WERI-Rb-1 (cell line): Measurements from ENCODE around the gene DCDC1.

Source experiments
- DNase-seq: peaks from one replicate; pipeline ENCODE4 v3.0.0-alpha.2; 2020
- H3K27ac ChIP-seq: fragments of 250-450 bp; sonication (Bioruptor Pico); 2 replicates; pipeline ENCODE4 v1.5.1; 2020; ENCODE audit warnings: mild to moderate bottlenecking, moderate library complexity
- H3K27me3 ChIP-seq: fragments of 250-450 bp; sonication (Bioruptor Pico); 2 replicates; pipeline ENCODE4 v1.5.1; 2021; ENCODE audit warnings: mild to moderate bottlenecking, low read depth, moderate library complexity; ENCODE audit not compliant: insufficient read depth, severe bottlenecking
- H3K36me3 ChIP-seq: fragments of 250-450 bp; sonication (Bioruptor Pico); 2 replicates; pipeline ENCODE4 v1.5.1; 2020; ENCODE audit warnings: mild to moderate bottlenecking, moderate library complexity
- H3K4me3 ChIP-seq: 2 replicates; pipeline ENCODE4 v1.5.1; 2011; ENCODE audit warnings: low read depth, mild to moderate bottlenecking, control low read depth, low read length
- H3K9me3 ChIP-seq: fragments of 250-450 bp; sonication (Bioruptor Pico); 2 replicates; pipeline ENCODE4 v1.5.1; 2021; ENCODE audit warnings: mild to moderate bottlenecking, moderate library complexity; ENCODE audit not compliant: severe bottlenecking
- TF ChIP-seq, protein P1 (sequence below): IDR thresholded peaks from 2 replicates; pipeline ENCODE4 v1.5.1; 2011; ENCODE audit warnings: low read depth, mild to moderate bottlenecking, control low read depth, inconsistent platforms, low read length

The DCDC1 gene

DNA sequence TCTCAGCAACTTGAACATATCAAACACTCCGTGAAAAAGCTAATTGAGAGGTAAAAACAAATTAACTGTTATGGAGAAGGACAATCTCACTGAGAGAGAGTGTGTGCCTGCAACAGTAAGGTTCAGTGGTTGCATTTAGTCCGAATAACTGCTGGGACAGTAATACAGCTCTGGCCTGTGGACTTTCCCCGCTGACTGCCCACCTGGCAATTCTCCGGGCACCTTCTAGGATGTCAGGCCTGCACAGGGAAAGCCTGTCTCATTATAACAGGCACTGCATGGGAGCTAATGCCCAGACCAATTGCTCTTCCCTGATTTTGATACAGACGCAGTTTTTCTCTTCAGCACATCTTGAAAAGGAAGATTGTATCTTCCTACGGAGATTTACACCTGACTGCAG, 251.0 kb downstream of the DCDC1 start:
- no peaks in the 10 kb centered on the region for H3K9me3 ChIP-seq
- TF ChIP-seq, protein P1, sequence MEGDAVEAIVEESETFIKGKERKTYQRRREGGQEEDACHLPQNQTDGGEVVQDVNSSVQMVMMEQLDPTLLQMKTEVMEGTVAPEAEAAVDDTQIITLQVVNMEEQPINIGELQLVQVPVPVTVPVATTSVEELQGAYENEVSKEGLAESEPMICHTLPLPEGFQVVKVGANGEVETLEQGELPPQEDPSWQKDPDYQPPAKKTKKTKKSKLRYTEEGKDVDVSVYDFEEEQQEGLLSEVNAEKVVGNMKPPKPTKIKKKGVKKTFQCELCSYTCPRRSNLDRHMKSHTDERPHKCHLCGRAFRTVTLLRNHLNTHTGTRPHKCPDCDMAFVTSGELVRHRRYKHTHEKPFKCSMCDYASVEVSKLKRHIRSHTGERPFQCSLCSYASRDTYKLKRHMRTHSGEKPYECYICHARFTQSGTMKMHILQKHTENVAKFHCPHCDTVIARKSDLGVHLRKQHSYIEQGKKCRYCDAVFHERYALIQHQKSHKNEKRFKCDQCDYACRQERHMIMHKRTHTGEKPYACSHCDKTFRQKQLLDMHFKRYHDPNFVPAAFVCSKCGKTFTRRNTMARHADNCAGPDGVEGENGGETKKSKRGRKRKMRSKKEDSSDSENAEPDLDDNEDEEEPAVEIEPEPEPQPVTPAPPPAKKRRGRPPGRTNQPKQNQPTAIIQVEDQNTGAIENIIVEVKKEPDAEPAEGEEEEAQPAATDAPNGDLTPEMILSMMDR, result no peak
- H3K27me3 ChIP-seq, result no peaks in the 10 kb centered on the region
- DNase-seq, result no peak
- H3K27ac ChIP-seq, result no peak overlapping the region
- no peak overlapping the region for H3K4me3 ChIP-seq
- no peaks in the 10 kb centered on the region for H3K36me3 ChIP-seq

DNA sequence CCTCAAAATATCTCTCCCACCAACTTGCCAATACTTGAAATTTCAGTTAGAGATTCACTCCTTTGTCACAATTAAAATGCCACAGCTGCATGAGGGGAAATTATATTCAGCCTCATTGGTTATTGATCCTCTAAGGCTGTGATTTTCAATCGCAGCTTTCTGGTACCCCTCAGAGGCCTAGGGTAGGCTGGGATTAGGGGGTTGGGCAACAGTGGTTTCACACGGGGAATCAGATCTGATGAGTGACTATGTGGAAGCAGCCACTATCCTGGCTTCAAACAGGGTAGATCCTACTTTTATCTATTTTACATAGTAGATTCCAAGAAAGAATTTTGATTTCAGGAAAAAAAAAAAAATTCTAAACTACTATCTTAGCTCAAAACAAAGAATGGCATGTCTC, 252.5 kb downstream of the DCDC1 start:
- H3K36me3 ChIP-seq, result no peaks in the 10 kb centered on the region
- H3K27ac ChIP-seq, result no peak overlapping the region
- no peaks in the 10 kb centered on the region for H3K27me3 ChIP-seq
- H3K4me3 ChIP-seq, result no peak overlapping the region
- DNase-seq, result no peak
- TF ChIP-seq, protein P1, result no peak
- no peaks in the 10 kb centered on the region for H3K9me3 ChIP-seq

DNA sequence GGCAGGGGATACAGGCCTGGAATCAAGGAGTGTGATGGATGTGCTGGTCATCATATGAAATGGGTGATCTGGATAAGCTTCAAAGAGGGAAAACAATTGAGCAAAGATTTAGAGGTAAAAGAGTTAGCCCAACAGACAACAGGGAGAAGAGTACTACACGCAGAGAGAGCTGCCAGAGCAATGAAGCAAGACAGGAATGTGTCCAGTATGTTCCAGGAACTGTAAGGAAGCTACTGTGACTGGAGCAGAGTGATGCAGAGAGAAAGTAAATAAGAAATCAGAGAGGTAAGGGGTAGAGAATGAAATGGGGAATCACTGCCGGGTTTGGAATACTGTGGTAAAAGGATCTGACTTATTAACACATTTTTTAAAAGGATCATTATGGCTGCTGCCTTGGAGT, 255.1 kb downstream of the DCDC1 start:
- H3K27ac ChIP-seq, result no peak overlapping the region
- no peaks in the 10 kb centered on the region for H3K27me3 ChIP-seq
- TF ChIP-seq, protein P1, result no peak
- H3K9me3 ChIP-seq, result no peaks in the 10 kb centered on the region
- H3K4me3 ChIP-seq, result no peak overlapping the region
- H3K36me3 ChIP-seq, result no peaks in the 10 kb centered on the region
- DNase-seq, result no peak

DNA sequence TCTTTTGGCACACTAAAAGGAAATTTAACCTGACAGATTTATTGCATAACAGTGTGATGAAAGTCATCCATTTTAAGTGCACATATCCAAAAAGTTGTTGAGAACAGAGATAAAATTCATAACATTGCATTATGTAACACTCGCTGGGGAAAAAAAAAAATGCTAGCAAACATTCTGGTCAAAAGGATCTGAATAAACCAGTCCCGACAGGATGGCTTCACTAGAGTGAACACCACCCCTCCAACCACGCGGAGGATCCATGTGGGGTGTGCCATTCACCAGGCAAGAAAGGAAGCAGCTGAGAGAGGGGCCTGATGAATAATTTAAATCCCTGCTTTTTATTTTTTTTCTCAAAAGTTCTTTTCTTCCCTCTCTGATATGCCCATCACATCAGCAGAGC, 258.7 kb downstream of the DCDC1 start:
- Histone ChIP-seq H3K9me3 (no peaks in the 10 kb centered on the region), H3K4me3 (no peak overlapping the region), H3K27ac (no peak overlapping the region), H3K27me3 (no peaks in the 10 kb centered on the region), H3K36me3 (no peaks in the 10 kb centered on the region)
- no peak for DNase-seq
- TF ChIP-seq, protein P1, result no peak

DNA sequence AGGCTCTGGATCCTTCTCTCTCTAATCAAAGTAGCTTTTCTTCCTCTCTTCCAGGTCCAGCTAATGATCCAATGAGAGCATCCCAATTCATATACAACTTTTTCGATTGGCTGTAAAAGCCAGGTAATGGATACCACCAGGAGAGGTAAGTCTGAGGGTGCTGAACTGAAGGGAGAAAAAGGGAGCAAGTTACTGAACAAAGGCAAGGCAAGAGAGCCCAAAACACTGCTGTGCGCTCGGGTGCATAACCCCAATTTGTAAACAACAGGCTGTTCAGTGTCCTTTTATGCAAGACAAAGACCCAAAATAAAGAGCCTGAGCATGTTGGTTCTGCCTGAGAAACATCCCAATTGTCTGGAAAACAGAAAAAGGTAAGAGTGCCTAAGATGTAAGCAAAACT, 260.1 kb downstream of the DCDC1 start:
- Histone ChIP-seq H3K4me3 (no peak overlapping the region), H3K9me3 (no peaks in the 10 kb centered on the region), H3K27ac (no peak overlapping the region), H3K27me3 (no peaks in the 10 kb centered on the region), H3K36me3 (no peaks in the 10 kb centered on the region)
- TF ChIP-seq, protein P1, result no peak
- no peak for DNase-seq

DNA sequence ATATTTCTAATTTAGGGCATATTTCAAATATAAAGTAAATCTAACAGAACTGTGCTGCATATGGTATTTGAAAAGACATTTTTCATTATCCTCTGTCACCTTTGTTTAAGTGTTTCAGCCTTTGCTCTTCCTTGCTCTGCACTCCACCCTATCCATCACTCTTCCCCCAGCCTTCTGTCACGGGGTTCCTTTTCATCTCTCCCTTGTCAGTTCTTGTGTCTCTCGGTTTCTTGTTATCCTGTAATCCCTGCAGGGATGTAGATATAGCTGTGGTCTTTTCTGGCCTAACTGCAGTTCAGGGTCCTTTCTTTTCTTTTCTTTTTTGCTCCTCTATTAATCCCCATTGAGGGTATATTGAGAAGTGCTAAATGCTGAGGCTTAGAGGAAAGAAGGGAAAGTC, 261.9 kb downstream of the DCDC1 start:
- H3K27ac ChIP-seq, result no peak overlapping the region
- no peaks in the 10 kb centered on the region for H3K27me3 ChIP-seq
- H3K9me3 ChIP-seq, result no peaks in the 10 kb centered on the region
- peak; percentile 19 for DNase-seq
- no peaks in the 10 kb centered on the region for H3K36me3 ChIP-seq
- TF ChIP-seq, protein P1, result no peak
- no peak overlapping the region for H3K4me3 ChIP-seq
